GM12865 (cell line): ENCODE results near the gene CA5A.

Experiments
- DNase-seq: peaks from one replicate; pipeline ENCODE4 v3.0.0; 2010; ENCODE audit warnings: low read depth
- H3K4me3 ChIP-seq: 2 replicates; pipeline ENCODE4 v1.5.1; 2011; ENCODE audit warnings: mild to moderate bottlenecking, low read depth, low read length, control low read depth
- CTCF ChIP-seq: IDR thresholded peaks from 2 replicates; pipeline ENCODE4 v1.5.1; 2011; ENCODE audit warnings: low read length, control low read depth, low read depth, inconsistent platforms; ENCODE audit not compliant: insufficient read depth; ENCODE audit errors: missing control alignments

Gene CA5A

GRCh38 chr16:87924811-87925670 lies 11.3 kb downstream of the CA5A start:
- H3K4me3 ChIP-seq: no peak overlapping the region
- DNase-seq: no peak

GRCh38 chr16:87924041-87924810 lies 12.1 kb downstream of the CA5A start:
- no peak for TF ChIP-seq CTCF
- DNase-seq: peak; percentile 65
- no peak overlapping the region for H3K4me3 ChIP-seq

More at GRCh38 chr16:87924811-87925670, 11.3 kb downstream of the CA5A start:
- no peak for TF ChIP-seq CTCF

GRCh38 chr16:87922250-87922871 lies 14.0 kb downstream of the CA5A start:
- no peak for TF ChIP-seq CTCF
- no peak overlapping the region for H3K4me3 ChIP-seq
- DNase-seq: no peak

- DNase-seq: no peak
- no peak overlapping the region for H3K4me3 ChIP-seq
- TF ChIP-seq CTCF: no peak
These were observed 15.0 kb downstream of the CA5A start for GRCh38 chr16:87921236-87921773.

- TF ChIP-seq CTCF: no peak
- H3K4me3 ChIP-seq: no peak overlapping the region
- no peak for DNase-seq
These were observed 16.7 kb downstream of the CA5A start for GRCh38 chr16:87919681-87919994.

- no peak for TF ChIP-seq CTCF
- no peak for DNase-seq
- H3K4me3 ChIP-seq: no peak overlapping the region
These were observed 17.3 kb downstream of the CA5A start for GRCh38 chr16:87918866-87919680.
